OCI-LY7 (cell line): ENCODE measurements around the gene SNX6. TPM values are rescaled to one million over a fixed set of nuclear protein-coding genes. Genes with fewer than 3 reads are reported as not detected.
"Not testable (repeated sequence)": the region's sequence is repeated elsewhere in the genome, so short reads cannot be mapped to it uniquely, and the experiment has no call there.

Source experiments
- BruUV-seq: library from RNA; stranded (reverse); fragments of 400-500 nt; replicated peaks from 2 replicates; lab custom pipeline; 2021; lab: Mats Ljungman, UMichigan
- CTCF ChIA-PET: fragments of 300-600 bp; sonication (Branson Sonifier 250); formaldehyde crosslinking; loops from one replicate; lab custom pipeline; 2022; ENCODE audit warnings: antibody characterized with exemption; ENCODE audit not compliant: unreplicated experiment; lab: Charles Lee
- POLR2A ChIA-PET: fragments of 300-600 bp; sonication (Branson Sonifier 250); formaldehyde crosslinking; loops from one replicate; lab custom pipeline; 2022; ENCODE audit warnings: antibody characterized with exemption; lab: Charles Lee
- DNase-seq: peaks from one replicate; pipeline ENCODE4 v3.0.0-alpha.2; 2015; ENCODE audit warnings: low spot score
- H2AFZ ChIP-seq: fragments of 200-600 bp; sonication (generic), shearing (Covaris generic); 2 replicates; pipeline ENCODE4 v1.6.1; 2014; ENCODE audit warnings: mild to moderate bottlenecking, antibody characterized with exemption, low read length, moderate library complexity
- H3K27ac ChIP-seq: fragments of 200-600 bp; sonication (generic); 2 replicates; pipeline ENCODE4 v1.5.1; 2014; ENCODE audit warnings: mixed run types, low read depth, mild to moderate bottlenecking, moderate library complexity, low read length, inconsistent platforms; ENCODE audit not compliant: poor library complexity, severe bottlenecking
- H3K36me3 ChIP-seq: fragments of 200-600 bp; sonication (generic); 2 replicates; pipeline ENCODE4 v1.6.1; 2014; ENCODE audit warnings: mild to moderate bottlenecking, antibody characterized with exemption, low read length, moderate library complexity, mixed read lengths; ENCODE audit not compliant: insufficient read depth
- H3K4me1 ChIP-seq: fragments of 200-600 bp; sonication (generic); 2 replicates; pipeline ENCODE4 v1.5.1; 2014; ENCODE audit warnings: mild to moderate bottlenecking, low read length; ENCODE audit not compliant: insufficient read depth, poor library complexity, severe bottlenecking
- H3K4me2 ChIP-seq: fragments of 200-600 bp; sonication (generic); 2 replicates; pipeline ENCODE4 v1.6.1; 2014; ENCODE audit warnings: mild to moderate bottlenecking, low read length
- H3K4me3 ChIP-seq: fragments of 200-600 bp; sonication (generic); 2 replicates; pipeline ENCODE4 v1.5.1; 2014; ENCODE audit warnings: mild to moderate bottlenecking, low read depth, low read length; ENCODE audit not compliant: poor library complexity, severe bottlenecking
- H3K79me2 ChIP-seq: fragments of 200-600 bp; sonication (generic); 2 replicates; pipeline ENCODE4 v1.6.1; 2016; ENCODE audit warnings: low read depth, mild to moderate bottlenecking, low read length, moderate library complexity, mixed read lengths; ENCODE audit not compliant: insufficient read depth
- H3K9me2 ChIP-seq: fragments of 200-600 bp; sonication (generic); 2 replicates; pipeline ENCODE4 v1.6.1; 2016; ENCODE audit warnings: mild to moderate bottlenecking, low read length, mixed read lengths; ENCODE audit not compliant: insufficient read depth
- H3K9me3 ChIP-seq: fragments of 200-600 bp; sonication (generic); 2 replicates; pipeline ENCODE4 v1.6.1; 2014; ENCODE audit warnings: mild to moderate bottlenecking, mixed run types, low read length, mixed read lengths
- H4K20me1 ChIP-seq: fragments of 200-600 bp; sonication (generic); 2 replicates; pipeline ENCODE4 v1.6.1; 2014; ENCODE audit warnings: mild to moderate bottlenecking, antibody characterized with exemption, low read length, moderate library complexity, mixed read lengths; ENCODE audit not compliant: insufficient read depth
- CTCF ChIP-seq: fragments of 200-600 bp; sonication (generic); conservative IDR thresholded peaks from 2 replicates; pipeline ENCODE4 v1.5.1; 2014; ENCODE audit warnings: mild to moderate bottlenecking, antibody characterized with exemption, low read length, moderate library complexity, mixed read lengths
- EZH2phosphoT487 ChIP-seq: fragments of 200-600 bp; sonication (generic); IDR thresholded peaks from 2 replicates; pipeline ENCODE4 v1.6.1; 2018; ENCODE audit warnings: low read depth, borderline replicate concordance, mild to moderate bottlenecking, mixed run types, antibody characterized with exemption, low read length, moderate library complexity, mixed read lengths
- intact Hi-C: fragments of 100-400 bp; cut with micrococcal nuclease; formaldehyde crosslinking; loops from one replicate; pipeline ENCODE4 v1.10.0; 2022; ENCODE audit not compliant: unreplicated experiment
- total RNA-seq, 2 experiments: library from RNA; depleted of rRNA in 1 of 2; stranded (reverse); fragments of >200 nt in 1 of 2; shearing (Covaris generic) in 1 of 2; gene quantifications; 2 replicates each; pipeline ENCODE4 v1.2.3, GENCODE V29; 2014 to 2022

Gene SNX6
- total RNA-seq, 2 experiments from 2014 or later: 33.4 to 57.6 TPM

GRCh38 chr14:34548472-34548981, 81.4 kb downstream of the SNX6 start:
- Histone ChIP-seq H3K4me2 (peak overlapping the region; percentile 56), H3K9me3 (no peaks in the 10 kb centered on the region), H4K20me1 (no peaks in the 10 kb centered on the region), H2AFZ (peak overlapping the region; percentile 21; the same call in 1 of the 2 replicates), H3K4me3 (no peak overlapping the region), H3K36me3 (no peaks in the 10 kb centered on the region), H3K79me2 (no peaks in the 10 kb centered on the region), H3K4me1 (peaks cover 8% of the 10 kb centered on the region), H3K27ac (no peak overlapping the region), H3K9me2 (no peaks in the 10 kb centered on the region)
- TF ChIP-seq CTCF (no peak), EZH2phosphoT487 (no peak)
- intact Hi-C loops: no loop called here
- POLR2A ChIA-PET: interaction anchor here (0.5 to 0.9 kb wide), 3 partner anchors 140 to 593 kb away, joined by 3 to 4 read pairs (median 3); no protein-coding TSS in a partner anchor
- CTCF ChIA-PET: no interaction called here
- DNase-seq: no peak
- BruUV-seq: no TSS peak

GRCh38 chr14:34547136-34547520, 82.8 kb downstream of the SNX6 start:
- H3K36me3 ChIP-seq, CTCF ChIA-PET, DNase-seq, H3K9me2 ChIP-seq, H3K4me3 ChIP-seq, H3K9me3 ChIP-seq, H3K79me2 ChIP-seq, H3K4me1 ChIP-seq, H4K20me1 ChIP-seq, H3K4me2 ChIP-seq, H3K27ac ChIP-seq, intact Hi-C loops, BruUV-seq, POLR2A ChIA-PET, H2AFZ ChIP-seq: not testable (repeated sequence)

- H3K9me2 ChIP-seq, intact Hi-C loops, H3K79me2 ChIP-seq, H4K20me1 ChIP-seq, CTCF ChIA-PET, H3K4me1 ChIP-seq, H2AFZ ChIP-seq, H3K4me3 ChIP-seq, H3K27ac ChIP-seq, H3K9me3 ChIP-seq, POLR2A ChIA-PET, H3K4me2 ChIP-seq, DNase-seq, H3K36me3 ChIP-seq: not testable (repeated sequence)
- BruUV-seq: TSS peak; percentile 100
Observed at GRCh38 chr14:34546272-34547135, 83.4 kb downstream of the SNX6 start.

- CTCF ChIA-PET: interaction anchor here (0.5 kb wide), 1 partner anchor 74 kb away, joined by 5 read pairs; no protein-coding TSS in a partner anchor
- H3K27ac ChIP-seq, H3K9me2 ChIP-seq, DNase-seq, POLR2A ChIA-PET, BruUV-seq, intact Hi-C loops, H3K9me3 ChIP-seq, H4K20me1 ChIP-seq: not testable (repeated sequence)
- Histone ChIP-seq H3K4me3 (peak overlapping the region; percentile 99), H3K36me3 (peaks cover 13% of the 10 kb centered on the region; the same call in 1 of the 2 replicates), H3K79me2 (peaks cover 26% of the 10 kb centered on the region), H3K4me2 (peak overlapping the region; percentile 47), H2AFZ (peak overlapping the region; percentile 94), H3K4me1 (peaks cover 16% of the 10 kb centered on the region)
Observed at GRCh38 chr14:34540181-34541059, 89.5 kb downstream of the SNX6 start.
